Stomach (tissue), 4 donors: Measurements from ENCODE around the gene CYP4F3.

ENCODE experiments used
- EP300 ChIP-seq: sonication (generic); formaldehyde crosslinking; IDR thresholded peaks from one replicate; pipeline ENCODE4 v1.6.1; 2017; ENCODE audit warnings: antibody characterized with exemption
- POLR2A ChIP-seq, 4 donors: fragments of 450-650 bp; IDR thresholded peaks; one replicate each; pipeline ENCODE4 v1.6.1; 2016; ENCODE audit warnings: antibody characterized with exemption in 4 of 4, control low read depth in 2 of 4, mild to moderate bottlenecking in 1 of 4, moderate library complexity in 1 of 4
- POLR2AphosphoS5 ChIP-seq, 3 donors: sonication (generic); formaldehyde crosslinking; IDR thresholded peaks; one replicate each; pipeline ENCODE4 v1.6.1; 2016; ENCODE audit warnings: antibody characterized with exemption in 3 of 3
- TF ChIP-seq, protein P1 (sequence below), 7 experiments: fragments of 450-650 bp in 4 of 7; fragments of 200-600 bp in 3 of 7; sonication (generic) in 3 of 7; IDR thresholded peaks; one replicate each; pipeline ENCODE4 v1.5.1; 2016 to 2019; ENCODE audit warnings: antibody characterized with exemption in 7 of 7, control low read depth in 2 of 7, mild to moderate bottlenecking in 1 of 7

DNA sequence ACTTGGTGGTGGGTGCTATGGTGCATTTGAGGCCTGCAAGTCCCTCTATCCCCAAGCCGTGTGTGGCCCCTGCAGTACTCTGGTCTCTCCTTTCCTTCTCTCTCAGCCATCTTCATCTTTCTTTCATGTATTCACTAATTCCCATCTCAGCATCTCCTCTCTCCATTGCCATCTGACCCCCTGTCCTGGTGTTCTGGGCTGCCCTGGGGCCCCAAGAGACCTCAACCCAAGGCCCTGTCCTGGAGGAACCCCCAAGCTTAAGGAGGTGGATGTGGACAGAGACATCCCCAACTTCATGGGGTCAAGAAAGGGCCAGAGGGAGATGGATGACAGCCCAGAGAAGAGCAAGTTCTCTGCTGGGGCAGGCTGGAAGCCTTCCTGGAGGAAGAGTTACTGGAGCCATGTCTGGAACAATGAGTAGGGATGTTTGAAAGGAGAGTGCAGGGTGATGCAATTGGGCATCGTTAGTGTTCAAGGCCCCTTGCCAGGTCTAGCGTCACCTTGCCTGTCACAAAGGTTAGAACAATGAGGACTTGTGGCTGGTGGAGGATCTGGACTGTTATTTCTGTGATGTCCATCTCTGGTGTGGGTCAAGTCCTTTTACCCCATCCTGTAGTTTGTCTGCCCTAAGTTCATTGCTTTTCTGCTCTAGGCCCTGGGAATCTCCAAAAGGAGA is 3.5 kb downstream of the CYP4F3 start:
- TF ChIP-seq, protein P1, sequence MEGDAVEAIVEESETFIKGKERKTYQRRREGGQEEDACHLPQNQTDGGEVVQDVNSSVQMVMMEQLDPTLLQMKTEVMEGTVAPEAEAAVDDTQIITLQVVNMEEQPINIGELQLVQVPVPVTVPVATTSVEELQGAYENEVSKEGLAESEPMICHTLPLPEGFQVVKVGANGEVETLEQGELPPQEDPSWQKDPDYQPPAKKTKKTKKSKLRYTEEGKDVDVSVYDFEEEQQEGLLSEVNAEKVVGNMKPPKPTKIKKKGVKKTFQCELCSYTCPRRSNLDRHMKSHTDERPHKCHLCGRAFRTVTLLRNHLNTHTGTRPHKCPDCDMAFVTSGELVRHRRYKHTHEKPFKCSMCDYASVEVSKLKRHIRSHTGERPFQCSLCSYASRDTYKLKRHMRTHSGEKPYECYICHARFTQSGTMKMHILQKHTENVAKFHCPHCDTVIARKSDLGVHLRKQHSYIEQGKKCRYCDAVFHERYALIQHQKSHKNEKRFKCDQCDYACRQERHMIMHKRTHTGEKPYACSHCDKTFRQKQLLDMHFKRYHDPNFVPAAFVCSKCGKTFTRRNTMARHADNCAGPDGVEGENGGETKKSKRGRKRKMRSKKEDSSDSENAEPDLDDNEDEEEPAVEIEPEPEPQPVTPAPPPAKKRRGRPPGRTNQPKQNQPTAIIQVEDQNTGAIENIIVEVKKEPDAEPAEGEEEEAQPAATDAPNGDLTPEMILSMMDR (IDR thresholded peaks at IDR 0.05) = no peak
- TF ChIP-seq POLR2A (IDR thresholded peaks at IDR 0.05) = no peak
- no peak for TF ChIP-seq EP300
- no peak for TF ChIP-seq POLR2AphosphoS5 (IDR thresholded peaks at IDR 0.05)
